HG03521 (cell line): ENCODE results near the gene CR1L.
"Not testable (repeated sequence)": the region's sequence is repeated elsewhere in the genome, so short reads cannot be mapped to it uniquely, and the experiment has no call there.

Experiments
- ATAC-seq: cut with Tn5 transposase; IDR thresholded peaks from one replicate; pipeline ENCODE4 v1.9.1; 2021; ENCODE audit warnings: mild to moderate bottlenecking, moderate library complexity; ENCODE audit not compliant: unreplicated experiment

The CR1L gene

DNA sequence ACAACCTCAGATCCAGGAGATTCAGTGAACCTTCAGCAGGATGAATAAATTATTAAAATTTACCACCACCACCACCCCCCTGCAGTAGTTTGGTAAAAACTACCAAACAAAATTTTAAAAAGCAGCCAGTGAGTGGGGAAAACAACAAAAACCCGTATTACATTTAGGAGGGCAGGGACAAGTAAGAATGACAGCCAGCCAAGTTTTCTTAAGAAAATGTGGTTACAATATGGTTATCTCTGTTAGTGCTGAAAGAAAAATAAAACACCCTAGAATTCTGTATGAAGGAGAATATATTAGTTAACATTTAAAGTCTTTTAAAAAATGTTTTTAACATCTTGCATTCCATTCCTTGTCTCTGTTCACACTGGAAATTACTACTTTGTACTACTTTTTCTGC is 121.6 kb downstream of the CR1L start:
- ATAC-seq = no peak

DNA sequence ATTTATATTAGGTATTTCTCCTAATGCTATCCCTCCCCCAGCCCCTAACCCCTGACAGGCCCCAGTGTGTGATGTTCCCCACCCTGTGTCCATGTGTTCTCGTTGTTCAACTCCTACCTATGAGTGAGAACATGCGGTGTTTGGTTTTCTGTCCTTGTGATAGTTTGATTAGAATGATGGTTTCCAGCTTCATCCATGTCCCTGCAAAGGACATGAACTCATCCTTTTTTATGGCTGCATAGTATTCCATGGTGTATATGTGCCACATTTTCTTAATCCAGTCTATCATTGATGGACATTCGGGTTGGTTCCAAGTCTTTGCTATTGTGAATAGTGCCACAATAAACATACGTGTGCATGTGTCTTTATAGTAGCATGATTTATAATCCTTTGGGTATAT is 125.6 kb downstream of the CR1L start:
- ATAC-seq = not testable (repeated sequence)
